A549 (cell line): ENCODE results near the gene MCTP1. TPM values are rescaled to one million over a fixed set of nuclear protein-coding genes. Genes with fewer than 3 reads are reported as not detected.

Experiments
- ATAC-seq, 2 experiments: fragments of 200-7000 bp in 1 of 2; fragments of >200 bp in 1 of 2; cut with Nextera tagmentation in 1 of 2; cut with Tn5 transposase in 1 of 2; 3 replicates each; pipeline versions ENCODE4 v1.8.0 to v1.9.1; 2018 to 2020; ENCODE audit warnings: mild to moderate bottlenecking in 1 of 2, moderate library complexity in 1 of 2
- CTCF ChIA-PET: fragments of 300-600 bp; sonication (Branson Sonifier 250); formaldehyde crosslinking; extraction: SDS; loops from one replicate; lab custom pipeline; 2021; ENCODE audit warnings: antibody characterized with exemption, inconsistent platforms; lab: Yijun Ruan, JAX
- POLR2A ChIA-PET: fragments of 350-600 bp; formaldehyde crosslinking; extraction: SDS; loops from one replicate; lab custom pipeline; 2021; ENCODE audit warnings: antibody characterized with exemption, inconsistent platforms; lab: Yijun Ruan, JAX
- DNase-seq, 2 experiments: peaks; one replicate each; pipeline versions ENCODE4 v3.0.0 to v3.0.0-alpha.2; 2011 to 2016; ENCODE audit warnings: low read depth in 1 of 2, low spot score in 1 of 2
- FAIRE-seq: peaks from 2 replicates; lab custom pipeline; 2011; peaks lifted over from hg19 to GRCh38; lab: Jason Lieb, UNC
- H3K27ac ChIP-seq, 2 experiments: fragments of >200 bp; sonication (Bioruptor Twin); formaldehyde crosslinking; 3 replicates each; pipeline ENCODE4 v1.5.1; 2016 to 2017
- H3K4me1 ChIP-seq: fragments of >200 bp; sonication (Bioruptor Twin); formaldehyde crosslinking; 3 replicates; pipeline ENCODE4 v1.6.1; 2016
- H3K4me2 ChIP-seq: fragments of >200 bp; sonication (Bioruptor Twin); formaldehyde crosslinking; 3 replicates; pipeline ENCODE4 v1.6.1; 2016
- H3K4me3 ChIP-seq: fragments of >200 bp; sonication (Bioruptor Twin); formaldehyde crosslinking; 3 replicates; pipeline ENCODE4 v1.5.1; 2016
- H3K9me3 ChIP-seq: fragments of >200 bp; sonication (Bioruptor Twin); formaldehyde crosslinking; 3 replicates; pipeline ENCODE4 v1.6.1; 2016
- ATOH8 ChIP-seq: fragments of 250-450 bp; sonication (Bioruptor Pico); IDR thresholded peaks from 2 replicates; pipeline ENCODE4 v1.5.0; 2020; ENCODE audit warnings: low read depth, mild to moderate bottlenecking, moderate library complexity
- BHLHE40 ChIP-seq: IDR thresholded peaks from 2 replicates; pipeline ENCODE4 v1.6.1; 2012; ENCODE audit warnings: low read depth, low read length, inconsistent platforms
- CBX2 ChIP-seq: fragments of 200-600 bp; sonication (generic); IDR thresholded peaks from 2 replicates; pipeline ENCODE4 v1.6.1; 2016; ENCODE audit warnings: low read depth, mild to moderate bottlenecking, borderline replicate concordance
- CHD4 ChIP-seq: fragments of 200-600 bp; sonication (generic); IDR thresholded peaks from 2 replicates; pipeline ENCODE4 v1.6.1; 2016; ENCODE audit warnings: antibody characterized with exemption, mild to moderate bottlenecking, borderline replicate concordance
- EHF ChIP-seq: fragments of 250-450 bp; sonication (Bioruptor Pico); IDR thresholded peaks from 2 replicates; pipeline ENCODE4 v1.5.0; 2020; ENCODE audit warnings: mild to moderate bottlenecking
- EP300 ChIP-seq, 2 experiments: fragments of >200 bp; sonication (Bioruptor Twin); formaldehyde crosslinking; IDR thresholded peaks; 2 replicates in 1 of 2; 3 replicates in 1 of 2; pipeline ENCODE4 v1.6.1; 2016 to 2017
- ESRRA ChIP-seq: fragments of 150-350 bp; IDR thresholded peaks from 2 replicates; pipeline ENCODE4 v1.6.1; 2014; ENCODE audit warnings: mild to moderate bottlenecking, low read length, borderline replicate concordance
- HDAC2 ChIP-seq: fragments of 200-600 bp; sonication (generic); IDR thresholded peaks from 2 replicates; pipeline ENCODE4 v1.6.1; 2016
- HMGXB4 ChIP-seq: fragments of 250-450 bp; sonication (Bioruptor Pico); IDR thresholded peaks from 2 replicates; pipeline ENCODE4 v1.5.0; 2021; ENCODE audit warnings: mild to moderate bottlenecking, moderate library complexity, borderline replicate concordance
- KDM5A ChIP-seq: fragments of 200-600 bp; sonication (generic); IDR thresholded peaks from 2 replicates; pipeline ENCODE4 v1.6.1; 2016; ENCODE audit warnings: antibody characterized with exemption, mild to moderate bottlenecking
- NPAS2 ChIP-seq: fragments of 250-450 bp; sonication (Bioruptor Pico); IDR thresholded peaks from 2 replicates; pipeline ENCODE4 v1.8.0; 2022; ENCODE audit warnings: mild to moderate bottlenecking, moderate library complexity, borderline replicate concordance
- NR3C1 ChIP-seq: fragments of >200 bp; sonication (Bioruptor Twin); formaldehyde crosslinking; IDR thresholded peaks from 3 replicates; pipeline ENCODE4 v1.6.1; 2017
- POLR2A ChIP-seq: IDR thresholded peaks from 2 replicates; pipeline ENCODE4 v1.6.1; 2012; ENCODE audit warnings: mild to moderate bottlenecking, low read length
- POLR2AphosphoS2 ChIP-seq: conservative IDR thresholded peaks from 2 replicates; pipeline ENCODE4 v1.6.1; 2012; ENCODE audit warnings: low read length, improper control_type of control experiment, inconsistent platforms
- RARB ChIP-seq: fragments of 250-450 bp; sonication (Bioruptor Pico); IDR thresholded peaks from 2 replicates; pipeline ENCODE4 v1.8.0; 2021; ENCODE audit warnings: mild to moderate bottlenecking, moderate library complexity
- WGBS: methylation state at CpG from one replicate; pipeline ENCODE4 v1.1.6; 2017; ENCODE audit errors: missing lambda C conversion rate; 5-methylcytosine and 5-hydroxymethylcytosine counted together
- polyA plus RNA-seq, 4 experiments: library from polyadenylated mRNA; depleted of rRNA in 3 of 4; stranded (reverse); fragments of >200 nt; fragmentation: RNase III in 1 of 4; extraction: RNeasy Plus Mini Kit Qiagen cat#74134 plus additional on column Dnase treatment in 1 of 4; gene quantifications; 2 replicates in 3 of 4; 3 replicates in 1 of 4; pipeline ENCODE4 v1.2.3, GENCODE V29; 2011 to 2017
- TF ChIP-seq, protein P1 (sequence below): IDR thresholded peaks from 2 replicates; pipeline ENCODE4 v1.6.1; 2012
- TF ChIP-seq, protein P2 (sequence below): fragments of >200 bp; sonication (Bioruptor Twin); formaldehyde crosslinking; IDR thresholded peaks from 3 replicates; pipeline ENCODE4 v1.5.1; 2016
- TF ChIP-seq, protein P3 (sequence below): fragments of 200-600 bp; sonication (generic); IDR thresholded peaks from 2 replicates; pipeline ENCODE4 v1.6.1; 2016; ENCODE audit warnings: antibody characterized with exemption, mild to moderate bottlenecking, moderate library complexity
- TF ChIP-seq, protein P4 (sequence below): fragments of 150-350 bp; IDR thresholded peaks from 2 replicates; pipeline ENCODE4 v1.6.1; 2014; ENCODE audit warnings: low read depth, mild to moderate bottlenecking, low read length

The MCTP1 gene
- polyA plus RNA-seq, 2 of the 4 experiments (the other 2 are of a cell fraction) = 5.4 to 6.9 TPM

DNA sequence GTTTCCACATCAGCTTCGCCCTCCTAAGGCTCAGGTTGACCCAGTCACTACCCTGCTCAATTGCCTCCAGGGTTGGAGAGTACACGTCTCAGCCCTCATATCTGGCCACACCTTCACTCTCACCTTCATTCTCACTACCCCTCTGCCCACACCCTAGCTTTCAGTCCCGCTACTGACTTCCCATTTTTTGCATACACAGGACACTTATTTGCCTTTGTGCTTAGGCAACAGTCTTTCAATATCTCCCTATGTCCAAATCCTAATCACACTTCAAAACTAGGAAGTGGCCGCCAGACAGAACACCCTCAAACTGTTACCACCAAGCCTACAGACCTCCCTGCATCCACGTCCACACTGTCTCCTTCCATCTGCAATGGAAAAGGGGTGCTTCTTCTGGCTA is 10.9 kb downstream of the MCTP1 start:
- no peak for TF ChIP-seq POLR2AphosphoS2
- TF ChIP-seq ESRRA = no peak
- FAIRE-seq (no peak), DNase-seq (no peak), ATAC-seq (0 out of 6 replicates have a peak, but pooled peaks of 1 of the 2 experiments have one; percentile 43)
- CTCF ChIA-PET = interaction anchor here (0.7 to 2.3 kb wide), 2 partner anchors 12 to 86 kb away, joined by 3 to 6 read pairs; no protein-coding TSS in a partner anchor
- Histone ChIP-seq H3K27ac (no peak overlapping the region), H3K4me3 (no peak overlapping the region), H3K9me3 (no peaks in the 10 kb centered on the region), H3K4me2 (no peak overlapping the region), H3K4me1 (no peaks in the 10 kb centered on the region)
- POLR2A ChIA-PET = no interaction called here
- 12% methylated on average over 5 of the region's 5 CpGs for WGBS

DNA sequence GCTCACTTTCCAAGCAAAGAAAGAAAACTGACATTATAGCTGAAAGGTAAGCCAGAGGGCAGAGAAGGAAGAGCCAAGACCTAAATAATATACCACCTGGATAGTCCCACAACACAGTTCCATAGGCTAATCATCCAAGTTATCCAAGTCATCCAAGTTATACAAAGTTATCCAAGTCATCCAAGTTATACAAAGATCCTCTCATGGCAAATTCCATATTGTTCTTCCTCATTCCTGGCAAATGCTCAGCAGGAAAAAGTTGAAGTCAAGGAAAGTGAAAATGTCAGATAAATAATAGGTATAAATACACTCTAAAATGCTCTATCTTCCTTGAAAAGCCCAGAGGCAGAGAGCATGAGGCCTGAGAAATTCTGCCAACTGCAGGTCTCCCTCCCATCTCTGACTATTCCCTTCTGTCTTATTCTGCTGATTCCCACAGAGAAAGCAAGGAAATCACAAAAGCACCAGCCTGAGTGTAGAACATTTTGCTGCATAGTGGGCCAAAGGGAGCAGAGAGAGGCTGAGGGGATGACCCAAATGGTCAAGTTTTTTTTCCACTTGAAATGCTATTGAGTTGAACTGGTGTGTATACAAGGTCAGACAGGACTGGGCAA is 12.5 kb downstream of the MCTP1 start:
- no peak for FAIRE-seq
- no peak for ATAC-seq
- Histone ChIP-seq H3K4me3 (no peak overlapping the region), H3K9me3 (no peaks in the 10 kb centered on the region), H3K4me2 (no peak overlapping the region), H3K27ac (no peak overlapping the region), H3K4me1 (no peaks in the 10 kb centered on the region)
- TF ChIP-seq ATOH8 (no peak), RARB (CRISPR knock-in tag) (no peak), BHLHE40 (no peak), CHD4 (no peak), CBX2 (no peak), POLR2A (no peak), ESRRA (no peak), EHF (CRISPR knock-in tag) (no peak), NR3C1 (no peak), KDM5A (no peak), HDAC2 (no peak), EP300 (IDR thresholded peaks at IDR 0.05) (no peak)
- TF ChIP-seq, protein P1, sequence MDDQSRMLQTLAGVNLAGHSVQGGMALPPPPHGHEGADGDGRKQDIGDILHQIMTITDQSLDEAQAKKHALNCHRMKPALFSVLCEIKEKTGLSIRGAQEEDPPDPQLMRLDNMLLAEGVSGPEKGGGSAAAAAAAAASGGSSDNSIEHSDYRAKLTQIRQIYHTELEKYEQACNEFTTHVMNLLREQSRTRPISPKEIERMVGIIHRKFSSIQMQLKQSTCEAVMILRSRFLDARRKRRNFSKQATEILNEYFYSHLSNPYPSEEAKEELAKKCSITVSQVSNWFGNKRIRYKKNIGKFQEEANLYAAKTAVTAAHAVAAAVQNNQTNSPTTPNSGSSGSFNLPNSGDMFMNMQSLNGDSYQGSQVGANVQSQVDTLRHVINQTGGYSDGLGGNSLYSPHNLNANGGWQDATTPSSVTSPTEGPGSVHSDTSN = no peak
- no peak for DNase-seq
- ChIA-PET POLR2A (no interaction called here), CTCF (interaction anchor here (1.5 to 2.3 kb wide), 2 partner anchors 9 to 10 kb away, joined by 3 to 6 read pairs; no protein-coding TSS in a partner anchor)

GRCh38 chr5:95262933-95263660 is 21.8 kb downstream of the MCTP1 start:
- no peak for FAIRE-seq
- Histone ChIP-seq H3K4me3 (no peak overlapping the region), H3K4me2 (no peak overlapping the region), H3K4me1 (no peaks in the 10 kb centered on the region), H3K27ac (no peak overlapping the region), H3K9me3 (no peaks in the 10 kb centered on the region)
- no peak for DNase-seq
- CTCF ChIA-PET = interaction anchor here (1.1 to 7.3 kb wide), 7 partner anchors 10 to 296 kb away, joined by 3 to 68 read pairs (median 4); partner anchors contain the start of gene MCTP1
- ATAC-seq = no peak
- POLR2A ChIA-PET = no interaction called here
- 3% methylated on average over 3 of the region's 3 CpGs for WGBS
- TF ChIP-seq, protein P2, sequence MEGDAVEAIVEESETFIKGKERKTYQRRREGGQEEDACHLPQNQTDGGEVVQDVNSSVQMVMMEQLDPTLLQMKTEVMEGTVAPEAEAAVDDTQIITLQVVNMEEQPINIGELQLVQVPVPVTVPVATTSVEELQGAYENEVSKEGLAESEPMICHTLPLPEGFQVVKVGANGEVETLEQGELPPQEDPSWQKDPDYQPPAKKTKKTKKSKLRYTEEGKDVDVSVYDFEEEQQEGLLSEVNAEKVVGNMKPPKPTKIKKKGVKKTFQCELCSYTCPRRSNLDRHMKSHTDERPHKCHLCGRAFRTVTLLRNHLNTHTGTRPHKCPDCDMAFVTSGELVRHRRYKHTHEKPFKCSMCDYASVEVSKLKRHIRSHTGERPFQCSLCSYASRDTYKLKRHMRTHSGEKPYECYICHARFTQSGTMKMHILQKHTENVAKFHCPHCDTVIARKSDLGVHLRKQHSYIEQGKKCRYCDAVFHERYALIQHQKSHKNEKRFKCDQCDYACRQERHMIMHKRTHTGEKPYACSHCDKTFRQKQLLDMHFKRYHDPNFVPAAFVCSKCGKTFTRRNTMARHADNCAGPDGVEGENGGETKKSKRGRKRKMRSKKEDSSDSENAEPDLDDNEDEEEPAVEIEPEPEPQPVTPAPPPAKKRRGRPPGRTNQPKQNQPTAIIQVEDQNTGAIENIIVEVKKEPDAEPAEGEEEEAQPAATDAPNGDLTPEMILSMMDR = no peak
- TF ChIP-seq, protein P3, sequence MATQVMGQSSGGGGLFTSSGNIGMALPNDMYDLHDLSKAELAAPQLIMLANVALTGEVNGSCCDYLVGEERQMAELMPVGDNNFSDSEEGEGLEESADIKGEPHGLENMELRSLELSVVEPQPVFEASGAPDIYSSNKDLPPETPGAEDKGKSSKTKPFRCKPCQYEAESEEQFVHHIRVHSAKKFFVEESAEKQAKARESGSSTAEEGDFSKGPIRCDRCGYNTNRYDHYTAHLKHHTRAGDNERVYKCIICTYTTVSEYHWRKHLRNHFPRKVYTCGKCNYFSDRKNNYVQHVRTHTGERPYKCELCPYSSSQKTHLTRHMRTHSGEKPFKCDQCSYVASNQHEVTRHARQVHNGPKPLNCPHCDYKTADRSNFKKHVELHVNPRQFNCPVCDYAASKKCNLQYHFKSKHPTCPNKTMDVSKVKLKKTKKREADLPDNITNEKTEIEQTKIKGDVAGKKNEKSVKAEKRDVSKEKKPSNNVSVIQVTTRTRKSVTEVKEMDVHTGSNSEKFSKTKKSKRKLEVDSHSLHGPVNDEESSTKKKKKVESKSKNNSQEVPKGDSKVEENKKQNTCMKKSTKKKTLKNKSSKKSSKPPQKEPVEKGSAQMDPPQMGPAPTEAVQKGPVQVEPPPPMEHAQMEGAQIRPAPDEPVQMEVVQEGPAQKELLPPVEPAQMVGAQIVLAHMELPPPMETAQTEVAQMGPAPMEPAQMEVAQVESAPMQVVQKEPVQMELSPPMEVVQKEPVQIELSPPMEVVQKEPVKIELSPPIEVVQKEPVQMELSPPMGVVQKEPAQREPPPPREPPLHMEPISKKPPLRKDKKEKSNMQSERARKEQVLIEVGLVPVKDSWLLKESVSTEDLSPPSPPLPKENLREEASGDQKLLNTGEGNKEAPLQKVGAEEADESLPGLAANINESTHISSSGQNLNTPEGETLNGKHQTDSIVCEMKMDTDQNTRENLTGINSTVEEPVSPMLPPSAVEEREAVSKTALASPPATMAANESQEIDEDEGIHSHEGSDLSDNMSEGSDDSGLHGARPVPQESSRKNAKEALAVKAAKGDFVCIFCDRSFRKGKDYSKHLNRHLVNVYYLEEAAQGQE = no peak
- TF ChIP-seq NPAS2 (no peak), HMGXB4 (CRISPR knock-in tag) (no peak)
- TF ChIP-seq, protein P4, sequence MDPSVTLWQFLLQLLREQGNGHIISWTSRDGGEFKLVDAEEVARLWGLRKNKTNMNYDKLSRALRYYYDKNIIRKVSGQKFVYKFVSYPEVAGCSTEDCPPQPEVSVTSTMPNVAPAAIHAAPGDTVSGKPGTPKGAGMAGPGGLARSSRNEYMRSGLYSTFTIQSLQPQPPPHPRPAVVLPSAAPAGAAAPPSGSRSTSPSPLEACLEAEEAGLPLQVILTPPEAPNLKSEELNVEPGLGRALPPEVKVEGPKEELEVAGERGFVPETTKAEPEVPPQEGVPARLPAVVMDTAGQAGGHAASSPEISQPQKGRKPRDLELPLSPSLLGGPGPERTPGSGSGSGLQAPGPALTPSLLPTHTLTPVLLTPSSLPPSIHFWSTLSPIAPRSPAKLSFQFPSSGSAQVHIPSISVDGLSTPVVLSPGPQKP = no peak
